ENCODE measurements around the gene FIP1L1.
"Not testable (repeated sequence)": the region's sequence is repeated elsewhere in the genome, so short reads cannot be mapped to it uniquely, and the experiment has no call there.

Gene FIP1L1

GRCh38 chr4:53380221-53380620 lies 2.8 kb downstream of the FIP1L1 start:
- no peak for DNase-seq

- not testable (repeated sequence) for DNase-seq
Measured at GRCh38 chr4:53409479-53409878, 32.0 kb downstream of the FIP1L1 start.

- no peak for DNase-seq
Measured at GRCh38 chr4:53419208-53419607, 41.8 kb downstream of the FIP1L1 start.

GRCh38 chr4:53421791-53422190 lies 44.4 kb downstream of the FIP1L1 start:
- no peak for DNase-seq

GRCh38 chr4:53422367-53422766 lies 44.9 kb downstream of the FIP1L1 start:
- no peak for DNase-seq

- no peak for DNase-seq
Measured at GRCh38 chr4:53424280-53424679, 46.8 kb downstream of the FIP1L1 start.

- no peak for DNase-seq
Measured at GRCh38 chr4:53427366-53427765, 49.9 kb downstream of the FIP1L1 start.

- DNase-seq, result no peak
Measured at GRCh38 chr4:53431052-53431451, 53.6 kb downstream of the FIP1L1 start.

- DNase-seq, result no peak
Measured at GRCh38 chr4:53432528-53433424, 55.3 kb downstream of the FIP1L1 start.

- DNase-seq, result no peak
Measured at GRCh38 chr4:53436251-53436650, 58.8 kb downstream of the FIP1L1 start.

GRCh38 chr4:53441564-53441963 lies 64.1 kb downstream of the FIP1L1 start:
- no peak for DNase-seq

- DNase-seq, result no peak
Measured at GRCh38 chr4:53444954-53445353, 67.5 kb downstream of the FIP1L1 start.

GRCh38 chr4:53450773-53451172 lies 73.3 kb downstream of the FIP1L1 start:
- DNase-seq, result no peak

GRCh38 chr4:53453385-53453784 lies 75.9 kb downstream of the FIP1L1 start:
- DNase-seq, result no peak

GRCh38 chr4:53455766-53456165 lies 78.3 kb downstream of the FIP1L1 start:
- no peak for DNase-seq

- DNase-seq, result no peak
Measured at GRCh38 chr4:53456178-53456577, 78.7 kb downstream of the FIP1L1 start.

- DNase-seq, result no peak
Measured at GRCh38 chr4:53459548-53459947, 82.1 kb downstream of the FIP1L1 start.

GRCh38 chr4:53461244-53461643 lies 83.8 kb downstream of the FIP1L1 start:
- DNase-seq, result no peak

- DNase-seq, result no peak
Measured at GRCh38 chr4:53463340-53463739, 85.9 kb downstream of the FIP1L1 start.

- DNase-seq, result no peak
Measured at GRCh38 chr4:53465281-53465680, 87.8 kb downstream of the FIP1L1 start.

- no peak for DNase-seq
Measured at GRCh38 chr4:53465891-53466290, 88.5 kb downstream of the FIP1L1 start.

- not testable (repeated sequence) for DNase-seq
Measured at GRCh38 chr4:53466576-53466975, 89.1 kb downstream of the FIP1L1 start.

GRCh38 chr4:53476232-53477037 lies 99.0 kb downstream of the FIP1L1 start:
- no peak for DNase-seq

GRCh38 chr4:53477038-53477565 lies 99.7 kb downstream of the FIP1L1 start:
- DNase-seq, result no peak

Data from stimulated activated CD8-positive, alpha-beta memory T cell treated with anti-CD3 and anti-CD28 coated beads, Interleukin-4, amount 100 ng/mL, for 48 hours (primary cell).